Muscle layer of colon (tissue), 2 donors: ENCODE measurements around the gene ZNF628.
"Not testable (repeated sequence)": the region's sequence is repeated elsewhere in the genome, so short reads cannot be mapped to it uniquely, and the experiment has no call there.

Experiments used
- H3K27ac ChIP-seq: one replicate; pipeline ENCODE4 v1.7.0; 2013; ENCODE audit warnings: low read depth, mild to moderate bottlenecking, low read length, moderate library complexity
- H3K27me3 ChIP-seq, 2 donors: one replicate each; pipeline ENCODE4 v1.7.0; 2013; ENCODE audit warnings: low read length in 2 of 2, mild to moderate bottlenecking in 2 of 2; ENCODE audit not compliant: insufficient read depth in 2 of 2, control insufficient read depth in 1 of 2
- H3K36me3 ChIP-seq: one replicate; pipeline ENCODE4 v1.7.0; 2013; ENCODE audit warnings: mild to moderate bottlenecking, low read length; ENCODE audit not compliant: insufficient read depth
- H3K4me1 ChIP-seq: one replicate; pipeline ENCODE4 v1.7.0; 2013; ENCODE audit warnings: mild to moderate bottlenecking, low read length; ENCODE audit not compliant: insufficient read depth
- H3K4me3 ChIP-seq, 2 donors: one replicate each; pipeline ENCODE4 v1.7.0; 2013; ENCODE audit warnings: low read length in 2 of 2, low read depth in 1 of 2, mild to moderate bottlenecking in 1 of 2, moderate library complexity in 1 of 2
- H3K9ac ChIP-seq: one replicate; pipeline ENCODE4 v1.7.0; 2013; ENCODE audit warnings: low read length
- H3K9me3 ChIP-seq: one replicate; pipeline ENCODE4 v1.7.0; 2013; ENCODE audit warnings: mild to moderate bottlenecking, low read length
- donor health status: abdominal sarcoma.
- donor health status: Adenocarcinoma of cecum.

The ZNF628 gene

GRCh38 chr19:55496820-55497219 lies 20.4 kb downstream of the ZNF628 start:
- not testable (repeated sequence) for H3K9me3 ChIP-seq, H3K27me3 ChIP-seq, H3K9ac ChIP-seq, H3K27ac ChIP-seq, H3K4me3 ChIP-seq
- H3K36me3 ChIP-seq: peaks cover 44% of the 10 kb centered on the region
- H3K4me1 ChIP-seq: peaks cover 33% of the 10 kb centered on the region

GRCh38 chr19:55497763-55498162 lies 21.3 kb downstream of the ZNF628 start:
- H3K36me3 ChIP-seq: peaks cover 45% of the 10 kb centered on the region
- no peaks in the 10 kb centered on the region for H3K27me3 ChIP-seq
- no peak overlapping the region for H3K4me3 ChIP-seq
- no peak overlapping the region for H3K9ac ChIP-seq
- peaks cover 24% of the 10 kb centered on the region for H3K4me1 ChIP-seq
- H3K27ac ChIP-seq: peak overlapping the region; percentile 22
- H3K9me3 ChIP-seq: no peaks in the 10 kb centered on the region

- no peaks in the 10 kb centered on the region for H3K27me3 ChIP-seq
- H3K36me3 ChIP-seq: peaks cover 45% of the 10 kb centered on the region
- H3K27ac ChIP-seq: peak overlapping the region; percentile 55
- H3K9ac ChIP-seq: no peak overlapping the region
- peaks cover 19% of the 10 kb centered on the region for H3K4me1 ChIP-seq
- no peaks in the 10 kb centered on the region for H3K9me3 ChIP-seq
- no peak overlapping the region for H3K4me3 ChIP-seq
Observed at GRCh38 chr19:55498246-55498840, 21.9 kb downstream of the ZNF628 start.

GRCh38 chr19:55500368-55500952 lies 24.0 kb downstream of the ZNF628 start:
- H3K36me3 ChIP-seq: peaks cover 42% of the 10 kb centered on the region
- no peak overlapping the region for H3K9ac ChIP-seq
- no peak overlapping the region for H3K27ac ChIP-seq
- H3K4me3 ChIP-seq: no peak overlapping the region
- H3K27me3 ChIP-seq: no peaks in the 10 kb centered on the region
- peaks cover 19% of the 10 kb centered on the region for H3K4me1 ChIP-seq
- no peaks in the 10 kb centered on the region for H3K9me3 ChIP-seq

- Histone ChIP-seq H3K9me3 (no peaks in the 10 kb centered on the region), H3K27me3 (no peaks in the 10 kb centered on the region), H3K4me3 (no peak overlapping the region), H3K9ac (no peak overlapping the region), H3K36me3 (peaks cover 31% of the 10 kb centered on the region), H3K27ac (no peak overlapping the region), H3K4me1 (peaks cover 19% of the 10 kb centered on the region)
Observed at GRCh38 chr19:55502197-55502952, 26.0 kb downstream of the ZNF628 start.

- H3K9ac ChIP-seq: no peak overlapping the region
- no peak overlapping the region for H3K27ac ChIP-seq
- peaks cover 16% of the 10 kb centered on the region for H3K4me1 ChIP-seq
- H3K27me3 ChIP-seq: no peaks in the 10 kb centered on the region
- no peaks in the 10 kb centered on the region for H3K9me3 ChIP-seq
- no peak overlapping the region for H3K4me3 ChIP-seq
- H3K36me3 ChIP-seq: peaks cover 31% of the 10 kb centered on the region
Observed at GRCh38 chr19:55503157-55503501, 26.7 kb downstream of the ZNF628 start.

GRCh38 chr19:55503502-55504251 lies 27.3 kb downstream of the ZNF628 start:
- Histone ChIP-seq H3K9ac (no peak overlapping the region), H3K27ac (peak overlapping the region; percentile 59), H3K4me3 (peak overlapping the region; percentile 29 to 53)

GRCh38 chr19:55504252-55504603 lies 27.8 kb downstream of the ZNF628 start:
- peaks cover 5% of the 10 kb centered on the region for H3K4me1 ChIP-seq
- no peak overlapping the region for H3K9ac ChIP-seq
- H3K9me3 ChIP-seq: no peaks in the 10 kb centered on the region
- no peaks in the 10 kb centered on the region for H3K27me3 ChIP-seq
- peak overlapping the region; percentile 29 to 53 for H3K4me3 ChIP-seq
- no peak overlapping the region for H3K27ac ChIP-seq
- peaks cover 26% of the 10 kb centered on the region for H3K36me3 ChIP-seq

More at GRCh38 chr19:55503502-55504251, 27.3 kb downstream of the ZNF628 start:
- Histone ChIP-seq H3K36me3 (peaks cover 31% of the 10 kb centered on the region), H3K9me3 (no peaks in the 10 kb centered on the region), H3K27me3 (no peaks in the 10 kb centered on the region), H3K4me1 (peaks cover 10% of the 10 kb centered on the region)

GRCh38 chr19:55504981-55505380 lies 28.6 kb downstream of the ZNF628 start:
- H3K4me1 ChIP-seq: no peaks in the 10 kb centered on the region
- H3K4me3 ChIP-seq: no peak overlapping the region
- H3K27ac ChIP-seq: no peak overlapping the region
- H3K9me3 ChIP-seq: no peaks in the 10 kb centered on the region
- peaks cover 19% of the 10 kb centered on the region for H3K36me3 ChIP-seq
- no peak overlapping the region for H3K9ac ChIP-seq
- no peaks in the 10 kb centered on the region for H3K27me3 ChIP-seq

GRCh38 chr19:55508120-55508519 lies 31.7 kb downstream of the ZNF628 start:
- H3K4me3 ChIP-seq: no peak overlapping the region
- no peak overlapping the region for H3K9ac ChIP-seq
- H3K9me3 ChIP-seq: no peaks in the 10 kb centered on the region
- H3K27me3 ChIP-seq: no peaks in the 10 kb centered on the region
- no peaks in the 10 kb centered on the region for H3K4me1 ChIP-seq
- H3K27ac ChIP-seq: no peak overlapping the region
- H3K36me3 ChIP-seq: peaks cover 4% of the 10 kb centered on the region

- Histone ChIP-seq H3K4me3 (peak overlapping the region; percentile 41 to 56), H3K9me3 (no peaks in the 10 kb centered on the region), H3K9ac (peak overlapping the region; percentile 39), H3K4me1 (no peaks in the 10 kb centered on the region), H3K27ac (peak overlapping the region; percentile 45), H3K27me3 (no peaks in the 10 kb centered on the region), H3K36me3 (peaks cover 17% of the 10 kb centered on the region)
Observed at GRCh38 chr19:55516878-55517620, 40.6 kb downstream of the ZNF628 start.
